ENCODE measurements around the gene GPC6. TPM values are rescaled to one million over a fixed set of nuclear protein-coding genes. Genes with fewer than 3 reads are reported as not detected.

Gene GPC6
- total RNA-seq, 1 experiment from 2014 or later, result 0.22 TPM

- Histone ChIP-seq H3K4me2 (ENCODE audit: low read length) (no peak overlapping the region), H3K9me2 (ENCODE audit: insufficient read depth) (no peaks in the 10 kb centered on the region), H3K27ac (ENCODE audit: low read depth, low read length) (no peak overlapping the region), H3K4me3 (replicated peaks in 1 of 2; ENCODE audit: low read depth in 1 of 2, low read length in 2 of 2) (no peak overlapping the region), H3K9ac (ENCODE audit: low read length) (no peak overlapping the region), H3K9me3 (ENCODE audit: control insufficient read depth in 1 of 2, insufficient read depth in 1 of 2, low read depth in 1 of 2, low read length in 2 of 2) (no peaks in the 10 kb centered on the region), H2AFZ (ENCODE audit: low read depth, low read length, poor library complexity, severe bottlenecking) (no peak overlapping the region), H3K27me3 (ENCODE audit: insufficient read depth, low read length) (no peaks in the 10 kb centered on the region), H4K20me1 (ENCODE audit: insufficient read depth) (no peaks in the 10 kb centered on the region), H3K4me1 (ENCODE audit: control insufficient read depth in 1 of 2, insufficient read depth in 2 of 2, low read length in 2 of 2) (no peaks in the 10 kb centered on the region), H3K79me2 (ENCODE audit: insufficient read depth, low read length) (no peaks in the 10 kb centered on the region), H3K36me3 (ENCODE audit: control insufficient read depth in 1 of 2, insufficient read depth in 2 of 2, low read length in 2 of 2) (no peaks in the 10 kb centered on the region)
- CTCF ChIA-PET, result no interaction called here
- intact Hi-C loops (cut with micrococcal nuclease), result no loop called here
- POLR2A ChIA-PET, result no interaction called here
- no peak for TF ChIP-seq RAD21 (IDR thresholded peaks at IDR 0.05; ENCODE audit: low read depth)
- TF ChIP-seq ZFX (IDR thresholded peaks at IDR 0.05), result no peak
- TF ChIP-seq CBX3 (IDR thresholded peaks at IDR 0.05; ENCODE audit: low read depth), result no peak
- TF ChIP-seq, protein P1, sequence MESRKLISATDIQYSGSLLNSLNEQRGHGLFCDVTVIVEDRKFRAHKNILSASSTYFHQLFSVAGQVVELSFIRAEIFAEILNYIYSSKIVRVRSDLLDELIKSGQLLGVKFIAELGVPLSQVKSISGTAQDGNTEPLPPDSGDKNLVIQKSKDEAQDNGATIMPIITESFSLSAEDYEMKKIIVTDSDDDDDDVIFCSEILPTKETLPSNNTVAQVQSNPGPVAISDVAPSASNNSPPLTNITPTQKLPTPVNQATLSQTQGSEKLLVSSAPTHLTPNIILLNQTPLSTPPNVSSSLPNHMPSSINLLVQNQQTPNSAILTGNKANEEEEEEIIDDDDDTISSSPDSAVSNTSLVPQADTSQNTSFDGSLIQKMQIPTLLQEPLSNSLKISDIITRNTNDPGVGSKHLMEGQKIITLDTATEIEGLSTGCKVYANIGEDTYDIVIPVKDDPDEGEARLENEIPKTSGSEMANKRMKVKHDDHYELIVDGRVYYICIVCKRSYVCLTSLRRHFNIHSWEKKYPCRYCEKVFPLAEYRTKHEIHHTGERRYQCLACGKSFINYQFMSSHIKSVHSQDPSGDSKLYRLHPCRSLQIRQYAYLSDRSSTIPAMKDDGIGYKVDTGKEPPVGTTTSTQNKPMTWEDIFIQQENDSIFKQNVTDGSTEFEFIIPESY (IDR thresholded peaks at IDR 0.05; ENCODE audit: extremely low read depth, insufficient replicate concordance, low read length), result no peak
- TF ChIP-seq POLR2A (IDR thresholded peaks at IDR 0.05; ENCODE audit: borderline replicate concordance, extremely low read depth, insufficient read depth, insufficient read length), result no peak
- TF ChIP-seq SP1 (IDR thresholded peaks at IDR 0.05; ENCODE audit: low read depth), result no peak
- TF ChIP-seq, protein P2, sequence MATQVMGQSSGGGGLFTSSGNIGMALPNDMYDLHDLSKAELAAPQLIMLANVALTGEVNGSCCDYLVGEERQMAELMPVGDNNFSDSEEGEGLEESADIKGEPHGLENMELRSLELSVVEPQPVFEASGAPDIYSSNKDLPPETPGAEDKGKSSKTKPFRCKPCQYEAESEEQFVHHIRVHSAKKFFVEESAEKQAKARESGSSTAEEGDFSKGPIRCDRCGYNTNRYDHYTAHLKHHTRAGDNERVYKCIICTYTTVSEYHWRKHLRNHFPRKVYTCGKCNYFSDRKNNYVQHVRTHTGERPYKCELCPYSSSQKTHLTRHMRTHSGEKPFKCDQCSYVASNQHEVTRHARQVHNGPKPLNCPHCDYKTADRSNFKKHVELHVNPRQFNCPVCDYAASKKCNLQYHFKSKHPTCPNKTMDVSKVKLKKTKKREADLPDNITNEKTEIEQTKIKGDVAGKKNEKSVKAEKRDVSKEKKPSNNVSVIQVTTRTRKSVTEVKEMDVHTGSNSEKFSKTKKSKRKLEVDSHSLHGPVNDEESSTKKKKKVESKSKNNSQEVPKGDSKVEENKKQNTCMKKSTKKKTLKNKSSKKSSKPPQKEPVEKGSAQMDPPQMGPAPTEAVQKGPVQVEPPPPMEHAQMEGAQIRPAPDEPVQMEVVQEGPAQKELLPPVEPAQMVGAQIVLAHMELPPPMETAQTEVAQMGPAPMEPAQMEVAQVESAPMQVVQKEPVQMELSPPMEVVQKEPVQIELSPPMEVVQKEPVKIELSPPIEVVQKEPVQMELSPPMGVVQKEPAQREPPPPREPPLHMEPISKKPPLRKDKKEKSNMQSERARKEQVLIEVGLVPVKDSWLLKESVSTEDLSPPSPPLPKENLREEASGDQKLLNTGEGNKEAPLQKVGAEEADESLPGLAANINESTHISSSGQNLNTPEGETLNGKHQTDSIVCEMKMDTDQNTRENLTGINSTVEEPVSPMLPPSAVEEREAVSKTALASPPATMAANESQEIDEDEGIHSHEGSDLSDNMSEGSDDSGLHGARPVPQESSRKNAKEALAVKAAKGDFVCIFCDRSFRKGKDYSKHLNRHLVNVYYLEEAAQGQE (IDR thresholded peaks at IDR 0.05; ENCODE audit: low read depth), result no peak
- DNase-seq (ENCODE audit: low read depth, low spot score) (no peak), ATAC-seq (no peak)
- no TSS peak for BruUV-seq (replicated peaks)
- RAD21 ChIA-PET (ENCODE audit: low non-redundant PET in 1 of 2, low total read pairs in 2 of 2, uncharacterized antibody in 2 of 2, unreplicated experiment in 2 of 2), result no interaction called here
These were observed 1101.9 kb downstream of the GPC6 start for GRCh38 chr13:94328381-94329041.
